ENCODE measurements around the gene DENND1A. TPM values are rescaled to one million over a fixed set of nuclear protein-coding genes. Genes with fewer than 3 reads are reported as not detected.

DENND1A gene
- total RNA-seq, 1 donor from 2014 or later, result 25.2 TPM

GRCh38 chr9:123497830-123498229, 432.1 kb downstream of the DENND1A start:
- Mint-ChIP-seq H3K27ac (no peak overlapping the region), H3K9me3 (no peaks in the 10 kb centered on the region), H3K27me3 (no peaks in the 10 kb centered on the region), H3K36me3 (ENCODE audit: low read depth) (peaks cover 1% of the 10 kb centered on the region), H3K4me1 (no peaks in the 10 kb centered on the region), H3K4me3 (no peak overlapping the region)
- DNase-seq (no peak), ATAC-seq (ENCODE audit: low read depth) (no peak)
- ChIA-PET CTCF (no interaction called here), POLR2A (no interaction called here)
- no peak for TF ChIP-seq CTCF (IDR thresholded peaks at IDR 0.05)
- intact Hi-C loops (cut with micrococcal nuclease), result no loop called here

GRCh38 chr9:123495731-123496130, 434.2 kb downstream of the DENND1A start:
- intact Hi-C loops (cut with micrococcal nuclease), result no loop called here
- POLR2A ChIA-PET, result no interaction called here
- ATAC-seq (ENCODE audit: low read depth) (no peak), DNase-seq (no peak)
- CTCF ChIA-PET, result no interaction called here
- Mint-ChIP-seq H3K4me1 (no peaks in the 10 kb centered on the region), H3K4me3 (no peak overlapping the region), H3K9me3 (no peaks in the 10 kb centered on the region), H3K27ac (no peak overlapping the region), H3K36me3 (ENCODE audit: low read depth) (peaks cover 1% of the 10 kb centered on the region), H3K27me3 (no peaks in the 10 kb centered on the region)
- no peak for TF ChIP-seq CTCF (IDR thresholded peaks at IDR 0.05)

GRCh38 chr9:123493627-123494026, 436.3 kb downstream of the DENND1A start:
- ChIA-PET POLR2A (no interaction called here), CTCF (no interaction called here)
- Mint-ChIP-seq H3K4me3 (no peak overlapping the region), H3K27ac (no peak overlapping the region), H3K9me3 (no peaks in the 10 kb centered on the region), H3K4me1 (no peaks in the 10 kb centered on the region), H3K36me3 (ENCODE audit: low read depth) (peaks cover 5% of the 10 kb centered on the region), H3K27me3 (no peaks in the 10 kb centered on the region)
- ATAC-seq (ENCODE audit: low read depth) (no peak), DNase-seq (no peak)
- intact Hi-C loops (cut with micrococcal nuclease), result no loop called here
- no peak for TF ChIP-seq CTCF (IDR thresholded peaks at IDR 0.05)

GRCh38 chr9:123490688-123491087, 439.2 kb downstream of the DENND1A start:
- ChIA-PET POLR2A (no interaction called here), CTCF (no interaction called here)
- H3K27me3 Mint-ChIP-seq, result no peaks in the 10 kb centered on the region
- DNase-seq (no peak), ATAC-seq (ENCODE audit: low read depth) (no peak)
- no peak overlapping the region for H3K27ac Mint-ChIP-seq
- intact Hi-C loops (cut with micrococcal nuclease), result no loop called here
- no peak for TF ChIP-seq CTCF (IDR thresholded peaks at IDR 0.05)
- H3K9me3 Mint-ChIP-seq, result no peaks in the 10 kb centered on the region
- no peaks in the 10 kb centered on the region for H3K4me1 Mint-ChIP-seq
- peaks cover 5% of the 10 kb centered on the region for H3K36me3 Mint-ChIP-seq (ENCODE audit: low read depth)
- H3K4me3 Mint-ChIP-seq, result no peak overlapping the region

GRCh38 chr9:123488722-123489321, 441.1 kb downstream of the DENND1A start:
- H3K4me3 Mint-ChIP-seq, result no peak overlapping the region
- no peak overlapping the region for H3K27ac Mint-ChIP-seq
- no peaks in the 10 kb centered on the region for H3K9me3 Mint-ChIP-seq
- ChIA-PET CTCF (no interaction called here), POLR2A (interaction anchor here (0.7 kb wide), 1 partner anchor 552 kb away, joined by 4 read pairs; no protein-coding TSS in a partner anchor)
- H3K4me1 Mint-ChIP-seq, result no peaks in the 10 kb centered on the region
- ATAC-seq (ENCODE audit: low read depth) (no peak), DNase-seq (no peak)
- TF ChIP-seq CTCF (IDR thresholded peaks at IDR 0.05), result no peak
- intact Hi-C loops (cut with micrococcal nuclease), result no loop called here
- peaks cover 5% of the 10 kb centered on the region for H3K36me3 Mint-ChIP-seq (ENCODE audit: low read depth)
- H3K27me3 Mint-ChIP-seq, result no peaks in the 10 kb centered on the region

Data from activated B cell treated with CpG ODN at 0.5 μM for 24 hours (primary cell).